GM18951 (cell line): ENCODE measurements around the gene CC2D2A.
"Not testable (repeated sequence)": the region's sequence is repeated elsewhere in the genome, so short reads cannot be mapped to it uniquely, and the experiment has no call there.

ENCODE experiments used
- POLR2A ChIP-seq: IDR thresholded peaks from 4 replicates; pipeline ENCODE4 v1.6.1; 2011; ENCODE audit warnings: mild to moderate bottlenecking; ENCODE audit not compliant: insufficient read length, insufficient read depth; ENCODE audit errors: extremely low read depth
- in situ Hi-C: fragments of 300-500 bp; cut with MboI; formaldehyde crosslinking; loops from one replicate; pipeline ENCODE4 v1.12.0; 2022; ENCODE audit warnings: low sequenced_read_pairs, mixed read lengths, inconsistent platforms; ENCODE audit not compliant: unreplicated experiment

The CC2D2A gene

DNA sequence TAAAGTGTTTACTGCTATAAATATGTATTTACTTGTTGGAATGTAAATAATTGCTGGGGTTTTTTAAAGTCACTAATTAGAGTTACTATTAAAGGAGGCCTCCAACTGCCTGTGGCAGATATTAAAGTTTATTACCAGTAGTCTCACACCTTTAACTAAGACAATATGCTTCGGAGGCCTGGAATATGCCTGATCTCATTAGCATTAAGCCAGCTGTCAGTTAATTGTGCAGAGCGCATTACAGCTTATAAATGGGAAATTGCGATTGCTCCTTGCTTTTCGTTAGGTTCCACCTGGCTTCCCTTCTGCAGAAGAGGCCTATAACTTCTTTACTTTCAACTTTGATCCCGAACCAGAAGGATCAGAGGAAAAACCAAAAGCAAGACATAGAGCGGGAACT is 41.3 kb downstream of the CC2D2A start:
- TF ChIP-seq POLR2A = no peak
- in situ Hi-C loops = no loop called here

DNA sequence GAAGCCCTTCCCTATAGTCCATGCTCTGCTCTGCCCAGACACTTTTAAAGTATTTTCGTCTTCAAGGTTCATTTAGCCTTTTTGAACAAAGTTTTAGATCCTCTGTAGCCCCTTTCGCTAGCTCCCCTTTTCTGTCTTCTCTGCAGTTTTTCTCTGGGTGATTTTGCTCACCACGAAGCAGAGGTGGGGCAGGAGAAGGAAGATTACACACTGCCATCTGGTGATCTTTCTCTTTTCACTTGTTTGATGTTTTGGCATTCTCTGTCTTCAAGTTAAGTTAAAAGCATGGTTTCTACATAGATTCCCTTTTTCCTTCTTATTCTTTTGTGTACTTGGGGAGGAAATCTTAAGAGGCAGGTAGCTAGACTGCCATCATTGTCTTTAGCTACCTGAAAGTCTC is 43.9 kb downstream of the CC2D2A start:
- in situ Hi-C loops = no loop called here
- no peak for TF ChIP-seq POLR2A

DNA sequence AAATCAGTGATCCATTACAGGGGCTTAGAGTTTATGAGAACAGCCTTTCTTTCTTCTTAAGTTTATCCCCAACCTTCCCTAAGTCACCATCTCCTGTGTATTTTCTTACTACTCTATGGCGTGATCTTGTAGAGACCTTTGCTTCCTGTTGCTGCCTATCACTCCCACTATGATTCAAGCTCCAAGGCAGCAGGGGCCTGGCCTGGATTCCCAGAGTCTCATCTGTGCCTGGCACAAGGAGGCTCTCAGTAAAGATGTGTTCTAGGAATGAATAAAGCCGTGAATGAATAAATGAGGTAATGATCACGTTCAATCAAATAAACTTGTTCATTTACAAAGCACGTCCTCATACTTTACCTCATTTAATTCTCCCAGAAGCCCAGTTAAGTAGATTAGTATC is 45.4 kb downstream of the CC2D2A start:
- in situ Hi-C loops = no loop called here
- TF ChIP-seq POLR2A = no peak

DNA sequence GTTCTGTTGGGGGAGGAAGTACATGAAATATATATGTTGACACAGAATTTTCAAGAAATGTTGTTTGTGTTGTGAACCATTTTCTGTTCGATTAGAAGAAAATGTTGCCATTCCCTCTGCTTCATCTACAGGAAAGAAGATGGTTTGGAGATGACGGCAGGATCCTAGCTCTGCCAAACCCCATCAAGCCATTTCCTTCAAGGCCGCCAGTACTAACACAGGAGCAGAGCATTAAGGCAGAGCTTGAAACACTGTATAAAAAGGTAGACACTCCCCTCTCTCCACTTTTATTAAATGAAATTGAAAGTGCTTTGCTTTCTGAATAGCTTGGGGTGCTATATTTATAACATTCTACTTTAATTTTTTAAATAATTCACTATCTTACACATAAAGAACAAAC is 46.8 kb downstream of the CC2D2A start:
- in situ Hi-C loops = no loop called here
- no peak for TF ChIP-seq POLR2A

DNA sequence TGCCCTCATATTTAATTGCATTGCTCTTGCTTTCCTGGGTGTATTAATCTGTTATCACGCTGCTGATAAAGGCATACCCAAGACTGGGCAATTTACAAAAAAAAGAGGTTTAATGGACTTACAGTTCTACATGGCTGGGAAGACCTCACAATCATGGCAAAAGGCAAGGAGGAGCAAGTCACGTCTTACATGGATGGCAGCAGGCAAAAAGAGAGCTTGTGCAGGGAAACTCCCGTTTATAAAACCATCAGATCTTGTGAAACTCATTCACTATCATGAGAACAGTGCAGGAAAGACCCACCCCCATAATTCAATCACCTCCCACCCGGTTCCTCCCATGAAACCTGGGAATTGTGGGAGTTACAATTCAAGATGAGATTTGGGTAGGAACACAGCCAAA is 48.0 kb downstream of the CC2D2A start:
- in situ Hi-C loops = not testable (repeated sequence)

DNA sequence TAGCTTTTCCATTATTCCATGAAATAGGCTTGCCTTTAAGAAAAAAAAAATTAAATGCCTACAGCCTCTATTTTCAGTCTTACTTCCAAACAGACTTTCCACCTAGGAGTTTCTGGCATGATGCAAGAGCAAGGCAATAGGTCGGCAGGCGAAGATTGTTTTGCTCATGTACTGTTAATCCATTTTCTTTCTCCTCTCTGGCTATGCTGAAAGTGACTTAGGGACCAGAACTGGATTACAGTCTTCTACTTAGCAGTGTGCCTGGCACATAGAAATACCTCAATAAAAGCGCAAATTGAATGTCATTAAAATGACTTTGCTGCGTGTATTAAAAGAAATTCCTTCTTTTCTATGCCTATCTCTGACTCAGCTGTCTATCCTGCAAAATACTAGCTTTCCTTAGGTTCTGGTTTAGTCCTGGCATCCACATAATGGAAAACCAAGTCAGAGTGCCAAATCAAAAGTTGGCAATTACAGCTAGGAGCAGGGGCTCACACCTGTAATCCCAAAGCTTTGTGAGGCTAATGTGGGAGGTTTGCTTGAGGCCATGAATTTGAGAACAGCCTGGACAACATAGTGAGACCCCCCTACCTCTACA is 51.9 kb downstream of the CC2D2A start:
- in situ Hi-C loops = no loop called here

DNA sequence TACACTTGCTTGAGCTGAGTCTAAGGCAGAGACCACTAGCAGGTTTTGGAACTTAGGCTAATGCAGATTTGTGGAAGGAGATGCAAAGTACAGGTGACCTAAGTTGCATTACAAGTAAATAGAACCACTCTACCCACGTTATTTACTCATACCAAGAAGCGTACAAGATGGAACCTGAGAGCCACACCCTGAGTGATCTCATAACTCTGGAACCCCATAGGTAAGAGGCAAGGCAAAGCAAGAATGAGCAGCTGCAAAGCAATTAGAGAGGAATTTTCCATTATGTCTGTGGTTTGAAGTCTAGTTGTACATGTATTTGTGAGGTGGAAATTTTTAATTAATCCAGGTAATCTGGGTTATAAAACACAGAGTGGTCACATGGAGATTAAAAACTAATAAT is 55.4 kb downstream of the CC2D2A start:
- in situ Hi-C loops = no loop called here
- TF ChIP-seq POLR2A = no peak

More for the DNA sequence above, 51.9 kb downstream of the CC2D2A start:
- TF ChIP-seq POLR2A = no peak

DNA sequence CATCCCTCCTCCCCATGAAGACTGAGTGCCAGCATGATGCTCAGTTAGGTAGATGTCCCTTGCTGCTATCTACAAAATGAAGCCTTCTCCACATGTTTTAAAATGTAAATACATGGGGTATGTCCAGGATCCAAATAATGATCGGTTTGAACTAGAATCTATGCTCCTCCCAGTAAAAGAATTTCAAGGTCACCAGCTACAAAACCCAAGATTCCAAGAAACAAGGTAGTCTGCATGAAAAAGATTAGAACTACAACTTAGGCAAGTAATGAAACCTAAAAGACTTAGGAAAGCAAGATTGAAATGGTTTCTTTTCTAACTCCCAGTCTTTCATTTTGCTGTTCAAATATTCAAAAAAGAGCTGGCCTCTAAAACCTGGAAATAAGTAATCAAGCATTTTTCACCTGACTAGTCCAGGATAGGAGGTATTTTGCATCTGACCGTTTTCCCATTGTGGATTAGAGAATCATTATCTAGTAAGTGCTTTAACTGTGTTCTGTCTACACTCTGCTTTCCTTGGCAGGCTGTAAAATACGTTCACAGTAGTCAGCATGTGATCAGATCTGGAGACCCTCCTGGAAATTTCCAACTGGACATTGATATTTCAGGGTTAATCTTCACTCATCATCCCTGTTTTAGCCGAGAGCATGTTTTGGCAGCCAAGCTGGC is 57.4 kb downstream of the CC2D2A start:
- no peak for TF ChIP-seq POLR2A
- in situ Hi-C loops = no loop called here

DNA sequence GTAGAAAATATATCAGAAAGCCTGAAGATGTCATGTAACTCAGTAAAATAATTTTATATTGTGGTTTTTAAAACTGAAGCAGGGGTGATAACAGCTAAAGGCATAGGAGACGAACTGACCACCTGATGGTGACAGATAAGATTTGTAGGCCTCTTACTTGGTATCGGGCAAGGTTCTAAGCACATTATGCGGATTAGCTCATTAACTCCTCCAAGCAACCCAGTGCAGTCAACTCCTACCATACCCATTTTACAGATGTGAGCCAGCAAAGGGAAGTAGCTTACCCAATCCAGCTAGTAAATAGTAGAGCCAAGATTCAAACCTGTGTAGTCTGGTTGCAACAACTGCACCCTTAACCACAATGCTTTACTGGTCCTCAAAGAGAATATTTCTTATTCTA is 62.1 kb downstream of the CC2D2A start:
- TF ChIP-seq POLR2A = no peak

DNA sequence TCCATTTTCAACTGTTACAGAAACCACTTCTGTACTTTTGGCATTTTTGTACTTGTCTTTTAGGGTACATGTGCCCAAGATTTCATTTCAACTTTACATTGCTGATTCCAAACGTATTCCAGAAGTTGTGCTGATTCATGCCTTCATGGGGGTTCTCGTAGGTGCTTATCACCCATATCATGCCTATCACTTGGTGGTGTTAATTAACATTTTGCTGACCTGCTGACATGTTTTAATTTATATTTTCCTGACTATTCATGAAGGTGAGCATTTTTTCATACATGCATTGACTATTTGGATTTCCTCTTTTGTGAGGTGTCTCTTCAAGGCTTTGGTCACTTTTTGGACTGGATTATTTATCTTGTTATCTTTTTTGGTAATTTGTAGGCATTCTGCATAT is 64.1 kb downstream of the CC2D2A start:
- no peak for TF ChIP-seq POLR2A
- in situ Hi-C loops = no loop called here

More for the DNA sequence above, 62.1 kb downstream of the CC2D2A start:
- in situ Hi-C loops = no loop called here

DNA sequence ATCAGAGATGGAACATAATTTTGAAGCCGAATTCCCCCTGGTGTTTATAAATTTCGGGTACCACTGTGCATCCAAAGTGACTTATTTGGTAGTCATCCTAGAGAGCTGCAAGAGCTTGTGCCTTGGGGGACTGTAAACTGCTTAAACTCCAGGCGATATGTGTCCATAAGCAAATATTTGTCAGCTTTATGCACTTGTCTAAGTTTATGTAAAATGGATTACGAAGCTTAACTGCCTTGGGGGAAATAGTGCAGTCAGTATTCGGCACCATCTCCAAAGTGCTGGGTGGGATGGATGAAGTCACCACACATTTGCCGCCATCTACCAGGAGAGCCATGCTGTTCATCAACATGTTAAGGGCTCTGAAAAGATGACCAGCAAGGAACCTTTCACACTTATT is 65.9 kb downstream of the CC2D2A start:
- in situ Hi-C loops = no loop called here
- no peak for TF ChIP-seq POLR2A

DNA sequence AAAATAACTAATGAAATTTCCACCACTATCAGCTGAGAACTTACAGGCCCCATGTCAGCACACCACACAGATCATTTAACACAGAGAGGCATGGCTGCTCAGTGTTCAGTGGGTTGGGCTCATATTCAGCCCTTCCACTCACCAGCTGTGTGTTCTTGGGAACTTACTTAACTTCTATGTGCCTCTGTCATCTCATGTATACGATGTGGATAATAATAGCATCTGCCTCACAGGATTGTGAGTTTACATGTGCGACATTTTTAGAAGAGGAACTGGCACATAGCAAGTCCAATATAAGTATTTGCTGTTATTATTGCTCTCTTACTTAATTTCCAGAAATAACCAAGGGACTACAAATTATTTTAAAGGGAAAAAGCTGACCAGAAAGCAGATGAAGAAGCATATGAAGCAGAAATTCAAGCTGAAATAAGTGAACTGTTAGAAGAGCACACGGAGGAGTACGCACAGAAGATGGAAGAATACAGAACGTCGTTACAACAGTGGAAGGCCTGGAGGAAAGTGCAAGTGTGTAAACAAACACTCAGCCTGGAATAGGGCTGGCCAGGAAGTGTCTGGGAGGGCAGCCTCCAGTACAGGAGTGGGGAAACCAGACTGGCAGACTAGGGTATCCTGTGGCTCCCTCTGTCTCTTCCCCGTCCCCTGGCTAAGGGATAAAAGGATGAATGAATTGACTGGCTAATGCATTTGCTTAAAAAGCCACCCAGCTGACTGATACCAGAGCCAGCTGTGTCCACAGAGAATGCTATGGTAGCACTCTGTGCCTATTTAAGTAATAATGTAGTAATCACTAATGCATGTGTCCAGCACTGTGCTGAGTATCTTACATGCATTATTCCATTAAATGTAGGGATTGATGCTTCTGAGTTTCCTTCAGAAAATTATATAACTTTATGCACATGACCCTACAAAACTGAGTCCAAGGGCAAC is 67.1 kb downstream of the CC2D2A start:
- no peak for TF ChIP-seq POLR2A
- in situ Hi-C loops = no loop called here

DNA sequence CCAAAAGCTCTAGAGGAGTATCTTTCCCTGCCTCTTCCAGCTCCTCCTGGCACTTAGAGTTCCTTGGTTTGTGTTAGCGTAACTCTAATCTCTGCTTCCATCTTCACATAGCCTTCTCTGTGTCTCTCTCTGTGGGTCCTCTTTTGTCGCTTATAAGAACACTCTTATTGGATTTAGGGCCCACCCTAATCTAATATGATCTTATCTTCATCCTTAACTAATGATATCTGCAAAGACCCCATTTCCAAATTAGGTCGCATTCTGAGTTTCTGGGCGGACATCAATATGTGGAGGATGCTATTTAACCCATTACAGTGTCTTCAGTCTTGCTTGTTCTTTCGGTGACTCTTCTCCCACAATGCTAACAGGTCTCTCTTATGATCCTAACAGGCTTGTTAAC is 72.3 kb downstream of the CC2D2A start:
- in situ Hi-C loops = no loop called here
- TF ChIP-seq POLR2A = no peak

DNA sequence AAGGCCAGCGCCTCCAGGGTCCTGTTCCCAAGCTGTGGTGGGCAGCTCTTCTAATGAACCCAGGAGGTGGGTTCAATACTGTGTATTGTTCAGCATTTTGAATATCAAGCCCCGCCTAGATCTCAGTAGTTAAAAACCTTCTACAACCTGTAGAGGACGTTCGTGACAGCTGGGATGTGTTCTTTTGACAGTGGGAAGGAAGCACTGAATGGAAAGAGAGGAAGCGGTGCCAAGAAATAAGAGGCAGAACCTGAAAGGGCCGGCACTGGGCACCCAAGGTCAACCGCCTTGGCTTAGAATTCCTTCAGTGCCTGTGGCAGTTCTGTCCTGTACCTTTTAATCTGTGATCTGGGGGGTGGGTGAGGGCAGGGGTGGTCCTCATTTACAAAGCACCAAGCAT is 73.1 kb downstream of the CC2D2A start:
- in situ Hi-C loops = no loop called here
- no peak for TF ChIP-seq POLR2A
